GM21515 (cell line): Measurements from ENCODE around the gene LIPC.

Source experiments
- ATAC-seq: cut with Tn5 transposase; IDR thresholded peaks from one replicate; pipeline ENCODE4 v1.9.1; 2021; ENCODE audit not compliant: unreplicated experiment

The LIPC gene

DNA sequence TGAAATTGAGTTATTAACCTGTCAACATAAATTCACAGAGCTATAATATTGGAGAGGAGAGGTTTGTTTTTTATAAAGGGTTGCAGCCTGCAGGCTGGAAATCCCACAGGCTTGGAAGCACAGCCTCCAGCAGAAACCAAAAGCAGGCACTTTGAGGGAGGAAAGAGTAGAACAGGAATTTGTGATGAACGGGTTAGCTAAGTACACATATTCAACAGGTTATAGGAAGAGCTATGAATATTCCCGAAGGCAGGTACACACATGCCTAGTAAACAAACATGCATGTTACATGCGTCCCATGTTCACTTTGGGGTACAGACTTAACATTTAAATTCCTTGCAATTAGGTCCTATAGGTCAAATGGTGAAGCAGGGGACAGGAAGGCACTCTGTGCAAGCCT is 25.9 kb upstream of the LIPC start:
- no peak for ATAC-seq

DNA sequence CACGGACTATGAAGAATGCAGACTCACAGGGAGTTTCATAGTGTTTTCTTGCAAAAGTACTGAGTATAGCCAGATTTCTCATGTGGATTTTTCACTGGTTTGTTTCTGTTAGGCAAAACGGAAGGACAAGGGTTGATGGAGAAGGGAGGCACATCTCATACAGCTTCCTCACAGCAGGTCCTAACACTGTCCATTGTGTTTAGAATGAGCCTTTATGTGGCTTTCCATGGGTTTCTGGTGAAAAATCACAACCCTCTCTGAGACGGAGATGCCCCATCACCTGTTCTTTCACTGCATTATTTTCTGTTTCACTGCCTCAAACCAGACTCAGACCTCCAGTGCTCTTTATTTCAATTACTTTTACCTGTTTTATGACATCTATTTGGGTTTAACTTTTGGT is 25.0 kb upstream of the LIPC start:
- ATAC-seq: no peak

GRCh38 chr15:58407236-58407775 is 24.5 kb upstream of the LIPC start:
- ATAC-seq: no peak

GRCh38 chr15:58407778-58408177 is 24.0 kb upstream of the LIPC start:
- no peak for ATAC-seq

- no peak for ATAC-seq
Measured at GRCh38 chr15:58409861-58410260, 21.9 kb upstream of the LIPC start.

- no peak for ATAC-seq
Measured at GRCh38 chr15:58410353-58410752, 21.4 kb upstream of the LIPC start.

DNA sequence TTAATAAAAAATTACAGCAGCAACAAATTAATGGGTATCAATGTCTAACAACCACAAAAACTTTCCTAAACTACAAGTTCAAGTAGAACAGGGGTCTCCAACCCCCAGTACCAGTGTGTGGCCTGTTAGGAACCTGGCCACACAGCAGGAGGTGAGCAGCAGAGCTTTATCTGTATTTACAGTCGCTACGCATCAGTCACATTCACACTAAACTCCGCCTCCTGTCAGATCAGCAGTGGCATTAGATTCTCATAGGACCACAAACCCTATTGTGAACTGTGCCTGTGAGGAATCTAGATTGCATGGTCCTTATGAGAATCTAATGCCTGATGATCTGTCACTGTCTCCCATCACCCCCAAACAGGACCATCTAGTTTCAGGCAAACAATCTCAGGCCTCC is 18.5 kb upstream of the LIPC start:
- ATAC-seq: no peak

- no peak for ATAC-seq
Measured at GRCh38 chr15:58415636-58416035, 16.2 kb upstream of the LIPC start.

DNA sequence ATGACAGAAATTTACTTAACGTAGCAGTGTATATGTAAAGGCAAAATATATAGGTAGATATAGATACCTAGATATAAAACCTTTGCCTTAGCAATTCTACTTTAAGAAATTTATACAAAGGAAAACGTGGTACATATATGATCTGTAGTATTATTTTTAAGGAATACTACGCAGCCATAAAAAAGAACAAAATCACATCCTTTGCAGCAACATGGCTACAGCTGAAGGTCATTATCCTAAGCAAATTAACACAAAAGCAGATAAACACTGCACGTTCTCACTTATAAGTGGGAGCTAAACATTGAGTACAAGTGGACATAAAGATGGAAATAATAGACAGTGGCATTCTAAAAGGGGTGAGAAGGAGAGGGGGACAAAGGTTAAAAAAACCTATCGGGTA is 14.8 kb upstream of the LIPC start:
- no peak for ATAC-seq

- ATAC-seq: no peak
Measured at GRCh38 chr15:58418135-58418534, 13.7 kb upstream of the LIPC start.

DNA sequence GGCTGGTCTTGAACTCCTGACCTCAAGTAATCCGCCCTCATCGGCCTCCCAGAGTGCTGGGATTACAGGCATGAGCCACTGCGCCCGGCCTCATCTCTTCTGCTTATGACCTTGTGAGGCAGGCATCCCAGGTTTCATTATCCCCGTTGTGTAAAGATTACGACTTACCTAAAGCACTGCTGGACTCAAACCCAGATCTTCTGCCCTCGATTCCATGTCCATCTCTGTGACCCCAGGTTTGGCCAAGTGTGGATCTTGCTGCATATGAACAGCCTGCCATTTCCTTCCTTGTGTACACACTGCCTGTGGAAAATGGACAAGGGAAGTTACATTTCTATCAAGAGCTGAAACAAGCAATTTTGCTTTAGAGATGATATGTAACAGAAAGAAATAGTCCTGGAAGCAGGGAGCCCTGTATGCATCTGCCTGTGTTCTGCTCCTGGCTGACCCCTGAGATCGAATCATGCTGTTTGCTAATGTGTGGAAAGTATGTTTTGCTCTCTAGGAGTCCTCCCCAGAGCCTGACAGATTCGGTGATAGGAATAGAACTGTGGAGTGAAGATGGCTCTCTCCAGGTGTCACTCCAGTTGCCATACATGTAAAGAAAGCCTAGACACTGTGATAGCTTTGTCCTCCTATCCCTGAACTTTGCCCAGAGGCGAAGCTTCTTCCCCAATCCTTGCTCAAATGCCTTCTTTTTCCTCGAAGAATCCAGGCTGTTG is 11.8 kb upstream of the LIPC start:
- no peak for ATAC-seq

DNA sequence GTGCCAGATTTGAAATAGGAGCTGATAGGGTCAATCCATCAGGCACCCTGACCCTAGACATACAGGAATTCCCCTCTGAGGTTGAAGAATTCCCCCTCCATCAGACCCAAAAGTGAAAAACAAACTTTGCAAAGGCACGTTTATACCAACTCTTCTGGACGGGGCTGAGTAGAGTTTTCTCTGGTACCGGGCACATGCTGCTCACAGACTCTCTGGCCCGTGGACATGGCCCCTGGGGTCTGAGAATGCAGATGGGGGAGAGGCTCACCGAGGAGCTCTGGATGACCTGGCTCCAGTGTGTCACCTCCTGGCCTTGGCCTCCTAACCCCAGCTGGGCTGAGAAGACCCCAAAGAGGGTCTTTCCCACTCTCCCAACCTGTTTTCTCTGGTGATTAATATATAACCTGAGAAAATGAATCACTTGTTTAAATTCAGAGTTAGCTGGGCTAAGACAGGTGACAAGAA is 11.2 kb upstream of the LIPC start:
- ATAC-seq: no peak

GRCh38 chr15:58423205-58423604 is 8.6 kb upstream of the LIPC start:
- ATAC-seq: no peak

- ATAC-seq: no peak
Measured at GRCh38 chr15:58423831-58424608, 7.8 kb upstream of the LIPC start.

GRCh38 chr15:58424722-58425121 is 7.1 kb upstream of the LIPC start:
- no peak for ATAC-seq

- ATAC-seq: no peak
Measured at GRCh38 chr15:58425185-58425584, 6.6 kb upstream of the LIPC start.

GRCh38 chr15:58425834-58426233 is 6.0 kb upstream of the LIPC start:
- no peak for ATAC-seq

- no peak for ATAC-seq
Measured at GRCh38 chr15:58426501-58426900, 5.3 kb upstream of the LIPC start.

GRCh38 chr15:58427987-58428386 is 3.8 kb upstream of the LIPC start:
- no peak for ATAC-seq

- no peak for ATAC-seq
Measured at GRCh38 chr15:58430224-58430787, 1.5 kb upstream of the LIPC start.

DNA sequence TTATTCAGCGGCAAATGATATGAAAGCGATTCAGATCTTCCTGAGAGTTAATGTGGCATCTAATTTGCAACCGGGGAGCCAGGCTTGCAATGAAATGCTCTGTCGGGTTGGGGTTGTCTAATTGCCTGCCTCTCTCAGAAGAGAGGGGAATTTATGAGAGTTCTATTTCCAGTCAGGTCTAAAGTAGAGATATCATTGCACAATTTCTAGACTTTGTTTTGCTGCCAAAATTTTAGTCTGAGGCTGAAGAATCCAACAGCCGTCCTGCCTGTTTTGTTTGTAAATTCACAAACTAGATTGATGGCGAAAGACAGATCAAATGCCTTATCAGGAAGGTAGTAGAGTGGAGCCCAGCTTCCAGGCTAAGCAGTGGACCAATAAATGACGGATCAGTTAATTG is 610 bp downstream of the LIPC start:
- no peak for ATAC-seq
